UCSD-AML1 (cell line): Measurements from ENCODE around the gene MTG2.

Experiments used
- DNase-seq: peaks from one replicate; lab custom pipeline; 2025; ENCODE audit not compliant: unreplicated experiment; lab: John Stamatoyannopoulos, UW

The MTG2 gene

GRCh38 chr20:62232194-62232593 is 49.4 kb downstream of the MTG2 start:
- no peak for DNase-seq

DNA sequence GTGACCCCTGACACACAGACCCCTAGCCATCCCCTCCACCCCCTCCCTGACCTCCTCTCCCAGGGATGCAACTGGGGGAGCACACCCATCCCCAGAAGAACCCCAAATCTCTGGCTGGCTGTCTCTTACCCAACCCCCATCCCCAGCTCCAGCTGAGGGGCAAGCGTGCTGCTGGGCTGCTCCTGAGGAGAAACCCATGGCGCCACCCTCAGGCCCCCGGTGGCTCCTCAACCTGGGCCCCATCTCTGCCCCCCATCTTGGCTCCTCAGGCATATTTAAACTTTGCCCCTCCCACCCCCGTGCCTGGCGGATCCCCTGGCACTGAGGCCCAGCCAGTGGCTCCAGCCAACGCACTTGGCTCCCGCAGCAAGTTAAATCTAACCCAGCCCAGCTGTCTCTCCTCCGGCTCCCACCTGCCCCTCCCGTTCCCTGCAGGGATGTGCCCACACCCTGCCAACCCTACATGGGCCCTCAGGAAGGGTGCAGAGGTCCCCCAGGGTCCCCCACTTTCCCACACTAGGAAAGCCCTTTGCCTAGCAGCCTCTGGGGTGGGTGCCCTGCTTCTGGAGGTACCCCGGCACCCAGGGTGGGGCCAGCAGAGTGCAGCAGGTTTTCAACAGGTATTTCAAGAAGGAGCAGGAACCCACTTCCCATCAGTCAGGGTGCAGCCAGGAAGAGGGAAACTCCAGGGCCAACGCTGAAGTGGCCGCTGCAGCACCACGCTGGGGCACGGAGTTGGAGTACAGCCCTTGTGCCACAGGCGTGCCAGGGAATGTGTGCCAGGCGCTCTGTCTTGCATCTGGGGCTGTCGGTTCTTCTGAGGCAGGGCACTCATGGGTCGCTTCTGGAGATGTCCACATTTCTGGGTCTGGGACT is 50.2 kb downstream of the MTG2 start:
- DNase-seq, result no peak

DNA sequence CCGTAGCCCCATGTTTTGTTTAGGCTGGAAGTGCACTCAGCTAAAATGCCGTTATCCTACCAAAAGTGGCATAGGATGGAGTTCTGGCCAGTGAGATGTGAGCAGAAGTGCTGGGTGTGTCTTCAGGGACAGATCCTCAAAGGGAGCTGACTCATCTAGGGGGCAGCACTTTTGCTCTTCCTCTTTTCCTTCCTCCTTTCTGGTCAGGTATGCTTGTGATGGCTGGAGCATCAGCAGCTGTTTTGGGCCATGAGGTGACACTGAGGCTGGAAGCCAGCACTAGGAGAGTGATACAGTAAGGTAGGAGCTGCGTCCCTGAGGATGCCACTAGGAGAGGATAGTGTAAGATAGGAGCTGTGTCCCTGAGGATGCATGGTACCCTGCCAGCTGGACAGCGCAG is 50.9 kb downstream of the MTG2 start:
- no peak for DNase-seq

DNA sequence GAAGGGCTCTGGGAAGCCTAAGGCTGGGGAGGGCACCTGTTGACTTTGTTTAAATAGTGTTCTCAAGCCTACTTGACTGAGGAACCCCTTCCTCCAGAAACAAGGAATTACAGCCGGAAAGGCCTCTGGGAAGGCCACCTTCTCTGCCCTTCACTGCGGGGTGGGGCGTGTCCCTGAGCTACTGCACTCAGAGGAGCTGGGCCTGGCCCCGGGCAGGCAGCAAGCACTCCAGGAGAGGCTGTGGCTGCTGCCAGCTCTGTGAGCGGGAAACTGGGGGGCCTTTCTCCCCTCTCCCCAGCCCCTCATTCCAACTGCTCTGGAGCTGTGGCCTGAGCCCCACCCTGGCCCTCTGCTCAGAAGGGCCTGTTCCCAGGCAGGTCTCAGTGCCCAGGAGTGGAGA is 51.5 kb downstream of the MTG2 start:
- no peak for DNase-seq

DNA sequence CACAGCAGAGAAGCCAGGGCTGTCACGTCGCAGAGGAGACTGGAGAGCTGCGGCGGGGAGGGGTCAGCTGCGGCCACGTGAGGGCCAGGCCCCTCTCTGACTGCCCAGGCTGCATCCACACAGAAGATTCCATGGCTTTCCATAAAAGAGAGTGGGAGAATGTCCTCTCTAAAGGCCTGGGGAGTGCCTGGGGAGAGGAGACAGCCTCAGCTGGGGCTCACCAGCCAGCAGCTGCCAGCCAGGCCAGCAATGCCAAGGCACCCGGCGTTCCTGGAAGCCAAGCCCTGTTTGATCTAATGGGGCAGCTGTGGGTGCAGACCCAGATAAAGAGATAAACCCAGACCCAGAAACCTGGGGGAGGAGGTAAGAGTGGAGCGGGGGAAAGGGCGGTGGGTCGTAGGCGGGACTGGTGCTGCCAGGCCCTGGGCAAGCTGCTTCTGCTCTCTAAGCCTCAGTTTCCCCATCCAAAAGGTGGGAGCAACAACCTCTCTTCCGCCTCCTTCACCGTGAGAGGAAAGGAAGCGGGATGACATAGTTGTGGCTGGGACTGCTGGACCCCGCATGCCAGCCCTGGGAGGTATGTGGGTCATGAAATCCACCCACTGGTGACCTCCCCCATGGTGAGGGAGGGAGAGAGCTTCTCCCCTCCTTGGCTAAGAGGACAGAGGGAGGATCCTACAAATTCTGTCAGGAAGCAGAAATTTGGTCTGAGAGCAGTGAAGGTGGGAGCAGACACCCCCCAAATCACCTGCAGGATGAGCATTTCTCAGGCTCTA is 52.4 kb downstream of the MTG2 start:
- no peak for DNase-seq

GRCh38 chr20:62235777-62236157 is 52.9 kb downstream of the MTG2 start:
- no peak for DNase-seq

GRCh38 chr20:62236200-62236599 is 53.4 kb downstream of the MTG2 start:
- DNase-seq, result no peak

GRCh38 chr20:62236766-62237513 is 54.1 kb downstream of the MTG2 start:
- no peak for DNase-seq

DNA sequence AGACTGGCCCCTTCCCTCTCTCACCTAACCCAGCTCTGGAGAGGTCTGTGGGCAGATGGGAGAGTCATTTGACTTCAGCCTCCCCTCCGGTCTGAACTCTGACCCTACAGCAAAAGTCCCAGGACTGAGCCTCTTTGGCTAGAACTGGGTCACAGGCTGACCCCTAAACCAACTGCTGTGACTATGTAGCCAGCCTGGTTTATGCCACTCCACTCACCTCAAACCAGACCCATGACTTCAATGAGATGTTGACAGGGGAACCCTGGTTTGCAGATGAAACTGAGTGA is 54.6 kb downstream of the MTG2 start:
- DNase-seq, result no peak

GRCh38 chr20:62237801-62238568 is 55.2 kb downstream of the MTG2 start, which contains the start of gene OSBPL2:
Gene OSBPL2, plus strand, starts transcription at chr20:62238521. Its CDS starts 17,664 bp downstream, at chr20:62256185.
- DNase-seq, result peak; percentile 99

- DNase-seq, result no peak
Measured at GRCh38 chr20:62238569-62239277, 55.9 kb downstream of the MTG2 start.

GRCh38 chr20:62239278-62239879 is 56.6 kb downstream of the MTG2 start:
- DNase-seq, result no peak

- DNase-seq, result no peak
Measured at GRCh38 chr20:62240020-62240685, 57.3 kb downstream of the MTG2 start.

DNA sequence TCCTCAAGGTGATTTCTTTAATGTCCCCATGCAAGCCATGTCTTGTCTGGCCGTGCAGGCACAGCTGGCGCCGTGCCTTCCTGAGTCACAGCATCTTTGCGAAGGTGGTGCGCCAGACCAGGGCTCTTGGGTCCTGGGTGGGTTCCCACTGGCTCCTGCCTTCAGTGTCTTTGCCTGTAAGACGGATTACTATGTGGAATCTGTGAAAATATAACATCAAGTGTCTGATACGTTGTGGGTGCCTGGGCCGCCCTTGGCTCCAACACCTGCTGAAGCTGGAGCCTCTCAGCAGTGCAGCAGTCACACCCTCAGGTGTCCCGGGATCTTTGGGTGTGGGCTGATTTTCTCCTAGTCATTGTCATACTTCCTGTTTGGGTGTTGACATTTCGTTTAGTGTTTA is 58.7 kb downstream of the MTG2 start:
- no peak for DNase-seq

DNA sequence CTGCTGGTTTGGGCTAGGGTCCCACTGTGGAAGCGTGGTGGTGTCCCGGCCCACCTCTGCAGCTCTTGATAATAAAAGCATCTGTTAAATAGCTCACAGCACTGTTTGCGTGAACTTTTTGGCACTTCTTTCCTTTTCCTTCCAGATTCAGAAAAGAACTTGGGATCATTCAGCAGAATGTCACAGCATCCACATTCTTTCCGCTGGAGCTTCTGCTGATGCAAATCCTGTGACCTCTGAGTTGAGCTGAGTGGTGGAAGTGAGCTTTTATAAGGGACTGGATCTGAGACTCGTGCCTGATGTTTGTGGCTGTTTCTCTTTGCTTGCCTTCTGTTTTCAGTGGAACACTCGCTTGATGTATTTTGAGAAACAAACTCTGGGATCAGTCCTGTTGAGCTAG is 59.3 kb downstream of the MTG2 start:
- DNase-seq, result no peak

DNA sequence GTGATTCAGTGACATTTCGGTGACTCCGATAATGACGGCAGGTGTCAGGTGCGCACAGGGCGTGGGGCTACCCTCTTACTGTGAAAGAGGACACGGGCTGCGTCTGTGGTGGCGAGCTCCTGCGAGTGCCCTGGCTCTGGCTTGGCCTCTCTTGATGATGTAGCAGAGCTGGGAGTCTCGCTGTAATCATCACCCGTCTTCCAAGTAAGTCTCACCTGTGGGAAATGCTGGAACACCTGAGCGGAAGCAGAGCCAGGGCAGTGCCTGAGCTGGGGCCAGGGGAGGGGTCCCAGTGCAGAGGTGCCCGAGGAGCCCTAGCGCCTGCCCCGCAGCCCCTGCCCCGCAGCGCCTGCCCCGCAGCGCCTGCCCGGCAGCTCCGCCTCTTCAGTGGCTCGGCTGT is 60.3 kb downstream of the MTG2 start:
- no peak for DNase-seq

DNA sequence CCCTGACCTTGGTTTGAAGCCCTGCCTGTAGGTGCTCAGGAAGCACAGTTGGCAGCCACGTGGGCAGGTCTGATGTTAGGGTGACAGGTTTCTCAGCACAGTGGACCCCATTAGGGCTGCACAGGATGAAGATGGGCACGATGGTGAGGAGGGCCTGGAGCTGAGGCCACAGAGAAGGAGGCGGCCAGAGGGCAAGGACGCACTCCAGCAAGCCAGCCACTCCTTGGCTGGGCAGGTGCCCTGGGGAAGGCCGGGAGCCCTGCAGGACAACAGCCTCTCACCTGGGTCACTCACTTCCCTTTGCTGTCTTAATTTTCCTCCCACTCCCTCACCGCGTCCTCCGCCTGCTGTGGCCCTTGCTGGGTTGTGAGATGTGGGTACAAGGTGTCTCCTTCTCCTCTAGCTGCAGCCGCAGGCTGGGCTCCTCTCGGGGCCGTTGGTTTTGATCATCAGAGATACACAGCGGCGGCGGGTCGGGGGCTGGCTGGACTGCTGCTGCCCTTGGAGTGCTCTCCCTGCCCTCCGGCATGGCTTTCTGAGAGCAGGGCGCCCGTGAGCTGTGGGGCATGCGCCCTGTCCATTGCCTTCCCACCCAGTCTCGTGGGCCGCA is 61.2 kb downstream of the MTG2 start:
- peak; percentile 53 for DNase-seq

DNA sequence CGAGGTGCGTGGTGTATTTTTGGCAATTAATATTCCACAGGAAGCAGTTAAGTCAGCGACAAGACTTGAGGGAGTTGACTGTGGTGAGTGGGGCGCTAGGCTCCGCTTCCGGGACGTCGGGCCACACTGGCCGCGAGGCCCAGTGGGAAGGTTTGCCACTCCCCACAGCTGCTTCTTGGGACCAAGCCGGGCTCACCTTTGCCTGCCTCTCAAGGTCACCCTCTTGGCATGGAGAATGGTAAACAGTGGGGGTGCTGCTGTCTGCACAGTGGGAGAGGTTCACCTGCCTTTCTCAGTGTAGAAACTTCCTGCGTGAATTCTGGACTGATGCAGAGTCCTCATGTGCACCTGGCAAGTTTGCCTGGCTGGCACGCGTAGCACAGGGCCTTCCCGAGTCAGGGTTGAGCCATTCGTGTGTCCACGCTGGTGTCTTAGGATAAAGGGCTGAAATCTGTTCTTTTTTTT is 61.8 kb downstream of the MTG2 start:
- DNase-seq, result peak; percentile 75

DNA sequence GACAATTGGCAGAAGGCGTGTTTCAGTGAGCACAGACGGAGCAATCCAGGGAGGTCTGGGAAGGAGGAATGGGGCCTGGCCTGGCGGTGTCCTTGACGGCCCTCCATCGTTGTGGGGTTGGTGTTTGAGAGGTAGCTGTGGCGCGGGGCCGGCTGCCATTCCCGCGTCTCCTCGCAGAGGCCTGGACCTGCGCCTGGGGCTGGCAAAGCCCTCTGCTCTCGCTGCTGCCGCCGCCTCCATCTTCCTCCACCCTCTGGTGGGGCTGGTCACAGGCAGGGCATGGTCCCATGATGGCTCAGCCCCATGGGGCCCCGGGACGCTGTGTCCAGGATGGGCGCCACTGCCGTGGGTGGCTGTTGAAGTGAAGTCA is 63.1 kb downstream of the MTG2 start:
- no peak for DNase-seq
